Testis (tissue), 2 donors: ENCODE data around the gene C12orf57.

Source experiments
- POLR2A ChIP-seq: fragments of 450-650 bp; IDR thresholded peaks from one replicate; pipeline ENCODE4 v1.6.1; 2017; ENCODE audit warnings: antibody characterized with exemption, mild to moderate bottlenecking, moderate library complexity
- TF ChIP-seq, protein P1 (sequence below), 3 experiments: fragments of 450-650 bp in 2 of 3; fragments of 200-600 bp in 1 of 3; sonication (generic) in 1 of 3; IDR thresholded peaks; one replicate each; pipeline ENCODE4 v1.5.1; 2016 to 2019; ENCODE audit warnings: antibody characterized with exemption in 3 of 3, mild to moderate bottlenecking in 2 of 3, moderate library complexity in 1 of 3

DNA sequence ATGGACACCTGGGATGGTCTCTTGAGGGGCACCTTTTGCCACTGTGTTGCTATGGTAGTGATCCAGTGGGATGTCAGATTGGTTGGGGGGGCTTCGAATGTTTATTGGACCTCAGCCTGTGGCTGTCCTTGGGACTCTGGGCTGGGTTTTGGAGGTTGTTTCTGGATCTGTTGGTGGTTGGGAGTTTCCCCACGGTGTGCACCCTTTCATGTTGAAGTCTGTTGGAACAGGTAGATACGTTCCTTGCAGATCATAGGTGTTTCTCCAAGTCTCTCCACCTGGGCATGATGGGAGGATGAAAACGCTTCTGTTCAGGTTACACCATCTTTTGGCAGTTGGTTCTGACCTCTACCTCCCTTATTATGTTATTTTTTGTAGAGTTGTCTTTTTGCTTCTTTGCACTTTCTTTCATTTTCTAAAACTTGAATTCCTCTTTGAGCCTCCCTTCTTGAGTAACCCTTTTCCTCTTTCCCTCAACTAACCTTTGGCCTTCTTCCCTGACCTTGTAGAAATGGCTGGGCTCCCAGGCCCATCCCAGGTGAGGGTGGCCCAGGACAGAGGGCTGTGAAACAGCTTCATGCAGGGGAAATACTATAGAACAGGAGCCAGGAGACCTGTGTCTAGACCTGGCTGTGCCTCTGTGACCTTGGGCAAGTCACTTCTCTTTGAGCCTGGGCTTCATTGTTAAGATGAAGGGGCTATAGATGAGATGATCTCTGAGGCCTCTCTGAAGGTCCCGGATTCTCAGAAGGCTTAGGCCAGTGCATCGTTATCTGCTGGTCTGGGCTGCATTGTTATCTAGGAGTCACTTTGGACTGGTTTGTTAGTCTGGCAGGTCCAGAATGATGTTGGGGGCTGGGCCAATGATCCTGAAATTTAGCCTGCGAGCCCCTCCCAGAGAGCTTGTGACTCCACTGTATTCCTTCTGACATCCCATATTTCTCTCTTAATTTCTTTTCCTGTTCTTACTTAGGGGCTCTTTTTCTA, 14.1 kb upstream of the C12orf57 start:
- TF ChIP-seq, protein P1, sequence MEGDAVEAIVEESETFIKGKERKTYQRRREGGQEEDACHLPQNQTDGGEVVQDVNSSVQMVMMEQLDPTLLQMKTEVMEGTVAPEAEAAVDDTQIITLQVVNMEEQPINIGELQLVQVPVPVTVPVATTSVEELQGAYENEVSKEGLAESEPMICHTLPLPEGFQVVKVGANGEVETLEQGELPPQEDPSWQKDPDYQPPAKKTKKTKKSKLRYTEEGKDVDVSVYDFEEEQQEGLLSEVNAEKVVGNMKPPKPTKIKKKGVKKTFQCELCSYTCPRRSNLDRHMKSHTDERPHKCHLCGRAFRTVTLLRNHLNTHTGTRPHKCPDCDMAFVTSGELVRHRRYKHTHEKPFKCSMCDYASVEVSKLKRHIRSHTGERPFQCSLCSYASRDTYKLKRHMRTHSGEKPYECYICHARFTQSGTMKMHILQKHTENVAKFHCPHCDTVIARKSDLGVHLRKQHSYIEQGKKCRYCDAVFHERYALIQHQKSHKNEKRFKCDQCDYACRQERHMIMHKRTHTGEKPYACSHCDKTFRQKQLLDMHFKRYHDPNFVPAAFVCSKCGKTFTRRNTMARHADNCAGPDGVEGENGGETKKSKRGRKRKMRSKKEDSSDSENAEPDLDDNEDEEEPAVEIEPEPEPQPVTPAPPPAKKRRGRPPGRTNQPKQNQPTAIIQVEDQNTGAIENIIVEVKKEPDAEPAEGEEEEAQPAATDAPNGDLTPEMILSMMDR (IDR thresholded peaks at IDR 0.05) = no peak
- TF ChIP-seq POLR2A = no peak
